Pancreas (tissue), 10 donors: ENCODE data around the gene OARD1. TPM values are rescaled to one million over a fixed set of nuclear protein-coding genes. Genes with fewer than 3 reads are reported as not detected.

Experiments used
- ATAC-seq, 4 donors: fragments of 200-7000 bp; cut with Tn5 transposase; one replicate each; pipeline versions ENCODE4 v1.8.0 to v1.9.1; 2020; ENCODE audit warnings: mild to moderate bottlenecking in 4 of 4, moderate library complexity in 4 of 4
- DNase-seq, 6 donors: peaks; one replicate each; pipeline ENCODE4 v3.0.0-alpha.2; 2020
- FAIRE-seq: peaks from 2 replicates; lab custom pipeline; 2012; peaks lifted over from hg19 to GRCh38; lab: Jason Lieb, UNC
- H3K27ac ChIP-seq, 4 donors: fragments of 200-600 bp; sonication (generic); 1 replicate in 3 of 4; 2 replicates in 1 of 4; pipeline versions ENCODE4 v1.5.0 to v1.8.0; 2020
- H3K27me3 ChIP-seq, 4 donors: fragments of 200-600 bp; one replicate each; pipeline ENCODE4 v1.8.0; 2021
- H3K36me3 ChIP-seq, 3 donors: fragments of 200-600 bp; sonication (generic) in 1 of 3; one replicate each; pipeline versions ENCODE4 v1.5.0 to v1.8.0; 2020 to 2021
- H3K4me1 ChIP-seq, 3 donors: fragments of 200-600 bp; one replicate each; pipeline ENCODE4 v1.8.0; 2021
- H3K4me3 ChIP-seq, 4 donors: fragments of 200-600 bp; sonication (generic) in 2 of 4; one replicate each; pipeline versions ENCODE4 v1.5.0 to v1.8.0; 2020 to 2021
- H3K9me3 ChIP-seq, 4 donors: fragments of 200-600 bp; one replicate each; pipeline ENCODE4 v1.8.0; 2021
- CTCF ChIP-seq, 4 donors: fragments of 200-600 bp; sonication (generic) in 3 of 4; IDR thresholded peaks; one replicate each; pipeline versions ENCODE4 v1.5.0 to v1.8.0; 2021; ENCODE audit warnings: antibody characterized with exemption in 4 of 4
- WGBS, 2 donors: extraction: QIAGEN DNeasy Blood & Tissue Kit; methylation state at CpG; one replicate each; pipeline ENCODE4 v1.1.7; 2013; 5-methylcytosine and 5-hydroxymethylcytosine counted together
- intact Hi-C, 3 donors: fragments of 100-400 bp; cut with DNase I; formaldehyde crosslinking; loops; one replicate each; pipeline versions ENCODE4 v1.11.1 to v1.14.2; 2022
- polyA plus RNA-seq, 2 donors: library from polyadenylated mRNA; stranded (reverse); fragments of 200-250 nt; gene quantifications; one replicate each; pipeline ENCODE4 v1.2.3, GENCODE V29; 2013
- total RNA-seq, 6 donors: library from RNA; stranded (reverse); fragmentation: NEBNext Ultra II Directional in 4 of 6; extraction: Animal tissue kit (Norgen Biotek cat#: 25700) in 4 of 6; gene quantifications; one replicate each; pipeline versions ENCODE4 v1.2.1 to v1.2.4, GENCODE V29; 2021 to 2023
- donor health status: healthy with polysubstance abuse.
- donor health status: DM: no; HTN: no; CAD: no; lungs with moderate emphysema.
- donor health status: DM: no; HTN: no; CAD: no.
- donor health status: control.
- donor health status: control.
- donor health status: Bipolar disorder and iron deficiency.
- donor health status: DM: yes; HTN: yes; CAD: no.
- donor health status: DM: no; HTN: no; CAD: no.
- donor health status: DM: no; HTN: no; CAD: no.
- donor health status: DM: yes; HTN: yes; CAD: no.

The OARD1 gene
- total and polyA plus RNA-seq, 8 donors: 16.0 to 30.9 (median 21.3) TPM

- H3K27me3 ChIP-seq: no peaks in the 10 kb centered on the region
- peaks cover 0 to 4% (median 0%) of the 10 kb centered on the region in 3 donors for H3K36me3 ChIP-seq
- FAIRE-seq: peak; percentile 98
- intact Hi-C loops: no loop called here
- peak; percentile 70 to 87 (median 80) for ATAC-seq
- peak within 1 kb of the TSS; percentile 98 to 100 (median 99) for H3K27ac ChIP-seq
- no peak for TF ChIP-seq CTCF (IDR thresholded peaks at IDR 0.05)
- 0% methylated on average over 36 to 37 of the region's 37 CpGs for WGBS, 2 donors
- H3K9me3 ChIP-seq: no peaks in the 10 kb centered on the region
- peak within 1 kb of the TSS; percentile 89 to 98 (median 94) for H3K4me3 ChIP-seq
- peak in 3 of 6 donors; percentile 99 to 100 (median 100) for DNase-seq
- H3K4me1 ChIP-seq: peaks cover 7 to 33% (median 33%) of the 10 kb centered on the region in 3 donors
Measured at GRCh38 chr6:41072836-41073202, 663 bp upstream of the OARD1 start, which contains the start of gene NFYA. Gene NFYA, plus strand, starts transcription at chr6:41072974. Its CDS starts 6,116 bp downstream, at chr6:41079090.

GRCh38 chr6:41071501-41071922, 644 bp downstream of the OARD1 start:
- peak in 1 of 6 donors; percentile 81 for DNase-seq

GRCh38 chr6:41066867-41067304, 5.3 kb downstream of the OARD1 start:
- peaks cover 38 to 57% (median 56%) of the 10 kb centered on the region in 3 donors for H3K4me1 ChIP-seq
- H3K27me3 ChIP-seq: no peaks in the 10 kb centered on the region
- no peak overlapping the region for H3K4me3 ChIP-seq
- intact Hi-C loops: loop anchor here in 1 of 3 donors (5.0 kb wide), 1 partner anchor 35 kb away; no protein-coding TSS in a partner anchor
- DNase-seq (peak; percentile 69 to 85 (median 78)), FAIRE-seq (no peak), ATAC-seq (peak; percentile 30 to 53 (median 46))
- TF ChIP-seq CTCF (IDR thresholded peaks at IDR 0.05): peak; percentile 80 to 83 (median 83)
- 26 to 28% methylated on average over 3 of the region's 3 CpGs for WGBS, 2 donors
- H3K36me3 ChIP-seq: peaks cover 0 to 4% (median 0%) of the 10 kb centered on the region in 3 donors
- no peaks in the 10 kb centered on the region for H3K9me3 ChIP-seq
- peak overlapping the region in 2 of 4 donors; percentile 74 to 79 for H3K27ac ChIP-seq

More at GRCh38 chr6:41071501-41071922, 644 bp downstream of the OARD1 start:
- no peaks in the 10 kb centered on the region for H3K27me3 ChIP-seq
- no peak for ATAC-seq
- no peak for TF ChIP-seq CTCF (IDR thresholded peaks at IDR 0.05)
- H3K9me3 ChIP-seq: no peaks in the 10 kb centered on the region
- intact Hi-C loops: no loop called here
- FAIRE-seq: no peak
- peak overlapping the region; percentile 98 to 100 (median 99) for H3K27ac ChIP-seq
- 0% methylated on average over 16 of the region's 16 CpGs for WGBS, 2 donors
- H3K4me1 ChIP-seq: peaks cover 2 to 38% (median 26%) of the 10 kb centered on the region in 3 donors
- peaks cover 0 to 4% (median 0%) of the 10 kb centered on the region in 3 donors for H3K36me3 ChIP-seq
- H3K4me3 ChIP-seq: peak overlapping the region; percentile 19 to 98 (median 70)

- FAIRE-seq (no peak), ATAC-seq (peak; percentile 47 to 70 (median 58)), DNase-seq (no peak)
- intact Hi-C loops: loop anchor here in 1 of 3 donors (5.0 kb wide), 1 partner anchor 33 kb away; no protein-coding TSS in a partner anchor
- Histone ChIP-seq H3K27me3 (no peaks in the 10 kb centered on the region), H3K9me3 (no peaks in the 10 kb centered on the region), H3K27ac (peak overlapping the region in 3 of 4 donors; percentile 25 to 79 (median 74)), H3K4me1 (peaks cover 51 to 66% (median 61%) of the 10 kb centered on the region in 3 donors), H3K4me3 (no peak overlapping the region), H3K36me3 (peaks cover 0 to 4% (median 0%) of the 10 kb centered on the region in 3 donors)
- WGBS, 2 donors: 20 to 21% methylated on average over 2 of the region's 2 CpGs
- TF ChIP-seq CTCF (IDR thresholded peaks at IDR 0.05): no peak
Measured at GRCh38 chr6:41065550-41066026, 6.6 kb downstream of the OARD1 start.
